ENCODE data around the gene BRINP3.

GRCh38 chr1:190244406-190244805, 233.3 kb downstream of the BRINP3 start:
- TF ChIP-seq CTCF (IDR thresholded peaks at IDR 0.05) (no peak), ZFX (IDR thresholded peaks at IDR 0.05; ENCODE audit: borderline replicate concordance) (no peak)
